SH-SY5Y (cell line): ENCODE data around the gene ALG1.

Source experiments
- GATA2 ChIP-seq: IDR thresholded peaks from 2 replicates; pipeline ENCODE4 v1.6.1; 2011; ENCODE audit warnings: mild to moderate bottlenecking, low read depth, low read length
- GATA3 ChIP-seq: IDR thresholded peaks from 2 replicates; pipeline ENCODE4 v1.6.1; 2011; ENCODE audit warnings: low read depth, mild to moderate bottlenecking, low read length, moderate library complexity

The ALG1 gene, protein sequence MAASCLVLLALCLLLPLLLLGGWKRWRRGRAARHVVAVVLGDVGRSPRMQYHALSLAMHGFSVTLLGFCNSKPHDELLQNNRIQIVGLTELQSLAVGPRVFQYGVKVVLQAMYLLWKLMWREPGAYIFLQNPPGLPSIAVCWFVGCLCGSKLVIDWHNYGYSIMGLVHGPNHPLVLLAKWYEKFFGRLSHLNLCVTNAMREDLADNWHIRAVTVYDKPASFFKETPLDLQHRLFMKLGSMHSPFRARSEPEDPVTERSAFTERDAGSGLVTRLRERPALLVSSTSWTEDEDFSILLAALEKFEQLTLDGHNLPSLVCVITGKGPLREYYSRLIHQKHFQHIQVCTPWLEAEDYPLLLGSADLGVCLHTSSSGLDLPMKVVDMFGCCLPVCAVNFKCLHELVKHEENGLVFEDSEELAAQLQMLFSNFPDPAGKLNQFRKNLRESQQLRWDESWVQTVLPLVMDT

DNA sequence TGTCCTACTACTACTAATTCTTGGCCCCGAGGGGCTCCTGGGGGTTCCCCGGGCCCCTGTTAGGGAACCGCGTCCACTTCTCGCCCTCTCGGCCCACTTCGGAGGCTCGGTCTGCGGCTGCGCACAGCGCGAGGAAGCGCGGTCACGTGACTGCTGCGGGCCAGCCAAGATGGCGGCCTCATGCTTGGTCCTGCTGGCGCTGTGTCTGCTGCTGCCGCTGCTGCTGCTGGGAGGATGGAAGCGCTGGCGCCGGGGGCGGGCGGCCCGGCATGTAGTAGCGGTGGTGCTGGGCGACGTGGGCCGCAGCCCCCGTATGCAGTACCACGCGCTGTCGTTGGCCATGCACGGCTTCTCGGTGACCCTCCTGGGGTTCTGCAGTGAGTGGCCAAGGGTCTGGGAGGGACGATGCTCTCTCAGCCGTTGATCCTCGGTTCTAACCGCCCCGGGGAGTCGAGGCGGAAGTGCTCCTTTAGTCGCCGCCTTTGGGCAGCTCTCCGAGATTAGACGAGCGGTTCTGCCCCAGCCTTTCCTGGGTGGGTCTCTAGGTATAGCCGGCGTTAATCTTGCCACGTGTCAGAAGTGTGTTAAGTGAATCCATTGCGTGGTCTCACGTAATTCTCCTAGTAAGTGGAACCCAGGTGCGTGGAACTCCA is at the start of gene ALG1:
ALG1 (plus strand) TSS at position 163 of the 653 bp plus-strand sequence; CDS start at position 170, 7 bp downstream.
- TF ChIP-seq GATA3 (no peak), GATA2 (no peak)

DNA sequence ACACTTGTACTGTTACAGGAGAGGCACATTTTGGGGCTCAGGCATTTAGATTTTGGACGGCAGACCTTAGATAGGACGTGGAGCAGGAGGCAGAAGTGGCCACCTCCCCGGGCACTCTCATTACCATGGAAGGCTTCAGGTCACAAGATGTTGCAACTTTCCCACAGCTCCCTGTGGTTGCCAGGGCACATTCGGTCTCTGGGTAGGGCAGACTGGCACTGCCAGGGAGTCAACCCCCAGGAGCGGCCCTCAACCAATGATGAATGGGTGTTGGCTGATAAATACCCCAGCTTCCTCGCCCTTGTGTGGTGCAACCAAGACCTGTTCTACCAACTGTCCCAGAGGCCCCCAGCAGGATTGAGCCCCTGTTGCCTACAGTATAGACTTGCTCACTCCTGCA is 49.1 kb upstream of the ALG1 start:
- TF ChIP-seq GATA3 (no peak), GATA2 (no peak)

DNA sequence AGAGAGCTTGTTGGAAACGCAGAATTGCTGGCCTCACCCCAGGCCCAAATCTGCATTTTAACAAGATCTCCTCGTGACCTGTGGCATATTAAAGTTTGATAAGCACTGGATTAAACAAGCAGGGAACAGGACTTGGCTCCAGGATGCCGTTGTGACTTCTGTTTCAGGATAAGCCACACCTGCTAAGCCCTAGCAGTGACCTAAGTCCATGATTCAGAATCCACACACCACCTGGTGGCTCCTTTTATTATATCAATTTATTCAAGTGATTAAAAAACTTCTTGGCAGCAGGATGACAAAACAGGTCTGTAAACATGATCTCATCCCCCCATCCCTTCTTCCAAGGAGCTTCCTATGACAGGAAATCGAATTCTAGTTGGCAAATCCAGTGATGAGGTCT is 47.0 kb upstream of the ALG1 start:
- TF ChIP-seq GATA3, result no peak
- no peak for TF ChIP-seq GATA2

DNA sequence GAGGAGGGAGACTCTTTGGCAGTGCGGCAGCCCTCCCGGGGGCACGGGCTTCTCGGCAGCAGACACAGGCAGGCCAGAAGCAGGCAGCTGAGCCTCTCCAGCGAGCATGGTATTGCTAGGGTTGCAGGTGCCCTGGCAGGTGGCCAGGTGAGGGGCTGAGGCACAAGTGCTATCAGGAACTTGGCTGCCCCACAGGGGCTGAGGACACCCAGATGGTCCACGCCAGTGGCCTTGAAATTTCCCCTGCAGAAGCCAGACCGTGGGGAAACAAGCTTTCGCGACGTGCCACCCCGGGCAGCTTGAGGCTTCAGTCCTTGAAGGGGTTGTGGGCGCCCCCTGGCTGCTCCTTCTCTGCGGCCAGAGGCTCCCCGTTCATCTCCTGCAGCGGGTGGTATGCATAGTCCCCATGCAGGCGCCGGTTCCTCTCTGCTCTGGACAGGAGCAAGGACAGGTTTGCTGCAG is 46.4 kb upstream of the ALG1 start:
- TF ChIP-seq GATA3, result no peak
- no peak for TF ChIP-seq GATA2

DNA sequence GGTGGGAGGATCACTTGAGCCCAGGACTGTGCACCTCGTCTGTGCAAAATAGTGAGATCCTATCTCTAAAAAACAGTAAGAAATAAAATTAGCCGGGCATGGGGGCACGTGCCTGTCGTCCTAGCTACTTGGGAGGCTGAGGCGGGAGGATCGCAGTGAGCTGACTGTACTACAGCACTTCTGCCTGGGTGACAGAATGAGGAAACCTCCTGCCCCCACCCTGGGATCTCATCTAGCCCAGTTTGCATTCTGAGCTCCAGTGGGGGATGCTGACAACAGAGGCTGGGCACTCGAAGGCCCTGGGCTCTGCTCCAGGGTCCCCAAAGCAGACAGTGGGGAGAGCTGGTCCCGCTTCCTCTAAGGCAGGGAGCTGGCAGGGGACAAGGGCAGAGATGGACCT is 45.0 kb upstream of the ALG1 start:
- TF ChIP-seq GATA2 (no peak), GATA3 (no peak)

DNA sequence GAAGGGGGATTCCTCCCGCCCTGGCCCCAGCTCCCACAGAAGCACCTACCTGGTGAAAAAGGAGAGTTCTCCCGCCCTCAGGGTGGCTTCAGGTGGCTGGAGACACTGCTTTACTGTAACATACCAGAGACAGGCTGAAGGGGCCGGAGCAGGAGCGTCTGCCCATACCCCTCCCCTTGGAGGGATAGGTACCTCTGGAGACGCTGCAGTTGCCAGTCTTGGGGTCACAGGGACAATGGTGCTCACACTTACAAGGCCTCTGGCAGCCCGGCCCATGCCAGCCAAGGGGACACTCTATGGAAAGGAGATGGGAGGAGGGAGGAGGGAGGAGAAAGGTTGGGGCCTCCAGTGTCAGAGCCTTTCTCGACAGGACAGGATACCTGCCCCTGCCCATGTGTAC is 44.6 kb upstream of the ALG1 start:
- no peak for TF ChIP-seq GATA3
- TF ChIP-seq GATA2, result no peak

DNA sequence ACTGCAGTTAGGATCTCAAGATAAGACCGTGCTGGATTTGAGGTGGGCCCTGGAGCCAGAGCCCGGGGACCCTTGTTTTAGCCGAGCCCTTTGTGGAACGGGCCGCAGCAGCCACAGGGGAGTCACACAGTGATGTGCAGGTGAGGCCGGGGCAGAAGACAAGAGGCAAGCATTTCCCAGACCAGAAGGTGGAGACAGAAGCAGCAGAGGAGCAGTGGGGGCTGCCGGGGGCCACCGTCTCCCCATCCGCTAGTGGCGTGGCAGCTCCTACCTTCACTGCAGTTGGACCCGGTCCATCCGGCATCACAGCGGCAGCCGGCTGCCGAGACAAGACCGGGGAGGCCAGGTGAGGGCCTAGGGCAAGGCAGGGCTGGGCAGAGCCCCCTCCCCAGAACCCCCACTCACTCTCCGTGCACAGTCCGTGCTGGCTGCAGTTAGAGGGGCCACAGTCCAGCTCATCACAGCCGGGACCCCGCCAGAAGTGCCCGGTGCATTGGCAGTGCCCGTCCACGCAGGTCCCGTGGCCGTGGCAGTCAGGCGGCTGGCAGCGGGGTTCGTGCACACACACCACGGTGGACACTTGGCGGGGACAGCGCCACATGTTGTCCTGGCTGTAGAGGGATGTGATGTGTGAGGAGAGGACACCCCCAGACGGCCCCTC is 43.9 kb upstream of the ALG1 start:
- no peak for TF ChIP-seq GATA2
- no peak for TF ChIP-seq GATA3

DNA sequence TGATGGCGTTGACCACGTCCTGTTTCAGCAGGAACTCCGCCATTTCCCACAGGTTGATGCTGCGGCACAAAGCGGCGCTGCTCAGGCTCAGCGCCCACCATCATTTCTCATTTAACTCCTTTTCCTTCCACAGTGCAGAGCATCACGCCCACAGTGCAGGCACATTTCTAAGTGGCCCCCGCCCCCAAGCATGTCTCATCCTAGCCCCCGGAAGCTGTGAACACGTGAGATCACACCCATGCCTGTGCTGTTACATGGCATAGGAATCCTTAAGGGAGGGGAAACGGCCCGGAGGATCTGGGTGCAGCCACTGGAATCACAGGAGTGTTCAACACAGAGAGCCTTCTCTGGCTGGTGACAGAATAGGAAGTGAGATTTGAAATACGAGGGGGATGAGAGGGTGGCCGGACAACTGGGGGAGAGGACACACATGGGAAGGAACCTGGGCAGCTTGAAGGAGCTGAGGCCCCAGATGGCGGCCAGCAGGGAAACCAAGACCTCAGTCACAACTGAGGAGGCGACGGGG is 42.6 kb upstream of the ALG1 start:
- TF ChIP-seq GATA3 (no peak), GATA2 (no peak)

DNA sequence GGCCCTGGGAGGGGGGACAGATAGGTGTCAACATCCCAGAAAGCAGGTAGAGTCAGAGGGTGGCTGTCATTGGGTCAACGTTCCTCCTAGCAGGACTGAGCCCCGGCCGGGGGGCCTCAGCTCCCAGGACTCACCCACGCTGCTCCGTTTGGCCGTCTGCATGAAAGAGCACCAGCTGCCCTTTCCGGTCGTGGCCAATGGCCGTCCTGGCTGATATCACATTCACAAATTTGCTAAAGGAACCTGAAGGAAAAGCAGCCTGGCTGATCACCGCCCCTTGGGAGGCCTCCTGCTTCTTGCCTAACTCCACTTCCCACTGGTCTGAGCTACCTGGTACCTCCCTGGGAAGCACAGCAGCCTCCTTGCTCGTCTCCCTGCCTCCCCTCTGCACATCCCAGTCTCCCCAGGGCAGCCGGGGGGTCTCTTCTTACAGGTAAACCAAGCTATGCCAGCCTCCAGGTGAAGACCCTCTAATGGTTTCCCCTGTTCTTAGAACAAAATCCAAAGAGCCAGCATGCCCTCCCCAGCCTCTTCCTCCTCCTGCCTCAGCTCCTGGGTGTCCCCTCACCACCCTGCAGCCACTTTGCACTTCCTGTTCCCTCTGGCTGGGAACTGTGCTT is 41.3 kb upstream of the ALG1 start:
- no peak for TF ChIP-seq GATA2
- TF ChIP-seq GATA3, result no peak

DNA sequence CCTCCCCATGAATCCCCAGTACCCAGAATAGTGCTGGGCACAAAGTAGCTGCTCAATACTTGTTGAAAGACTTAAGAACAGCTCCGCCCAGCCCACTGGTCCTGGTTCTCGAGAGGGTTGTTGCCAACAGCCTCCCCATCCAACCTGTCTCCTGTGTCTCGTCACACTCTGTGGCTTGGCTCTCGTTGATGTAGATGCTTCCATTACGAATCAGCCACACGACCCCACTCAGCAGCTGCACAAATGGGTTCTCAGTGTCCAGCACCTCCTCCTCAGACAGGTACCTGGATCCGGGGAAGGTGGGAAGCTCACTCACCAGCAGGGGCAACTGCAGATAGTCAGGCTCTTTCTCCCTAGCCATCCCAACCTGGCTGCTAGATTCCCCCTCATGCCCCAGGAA is 40.0 kb upstream of the ALG1 start:
- TF ChIP-seq GATA3 (no peak), GATA2 (no peak)

DNA sequence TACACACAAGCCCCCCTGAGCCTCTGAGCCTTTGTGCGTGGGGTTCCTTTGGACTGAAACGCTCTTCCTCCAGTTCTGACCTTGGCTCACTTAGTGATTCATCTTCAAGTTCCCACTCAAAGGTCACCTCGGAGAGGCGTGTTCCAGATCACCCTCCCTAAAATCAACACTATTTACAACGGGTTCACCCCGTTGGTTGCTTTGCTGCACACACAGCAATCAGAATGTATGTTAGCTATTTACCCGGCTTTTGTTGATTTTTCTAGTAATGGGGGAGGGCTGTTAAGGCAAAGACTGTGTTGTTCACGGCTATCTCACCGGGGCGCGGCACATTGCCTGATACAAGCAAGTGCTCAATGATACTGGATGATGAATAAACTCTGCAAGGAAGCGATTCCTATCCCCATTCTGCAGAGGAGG is 38.9 kb upstream of the ALG1 start:
- no peak for TF ChIP-seq GATA3
- TF ChIP-seq GATA2, result no peak

DNA sequence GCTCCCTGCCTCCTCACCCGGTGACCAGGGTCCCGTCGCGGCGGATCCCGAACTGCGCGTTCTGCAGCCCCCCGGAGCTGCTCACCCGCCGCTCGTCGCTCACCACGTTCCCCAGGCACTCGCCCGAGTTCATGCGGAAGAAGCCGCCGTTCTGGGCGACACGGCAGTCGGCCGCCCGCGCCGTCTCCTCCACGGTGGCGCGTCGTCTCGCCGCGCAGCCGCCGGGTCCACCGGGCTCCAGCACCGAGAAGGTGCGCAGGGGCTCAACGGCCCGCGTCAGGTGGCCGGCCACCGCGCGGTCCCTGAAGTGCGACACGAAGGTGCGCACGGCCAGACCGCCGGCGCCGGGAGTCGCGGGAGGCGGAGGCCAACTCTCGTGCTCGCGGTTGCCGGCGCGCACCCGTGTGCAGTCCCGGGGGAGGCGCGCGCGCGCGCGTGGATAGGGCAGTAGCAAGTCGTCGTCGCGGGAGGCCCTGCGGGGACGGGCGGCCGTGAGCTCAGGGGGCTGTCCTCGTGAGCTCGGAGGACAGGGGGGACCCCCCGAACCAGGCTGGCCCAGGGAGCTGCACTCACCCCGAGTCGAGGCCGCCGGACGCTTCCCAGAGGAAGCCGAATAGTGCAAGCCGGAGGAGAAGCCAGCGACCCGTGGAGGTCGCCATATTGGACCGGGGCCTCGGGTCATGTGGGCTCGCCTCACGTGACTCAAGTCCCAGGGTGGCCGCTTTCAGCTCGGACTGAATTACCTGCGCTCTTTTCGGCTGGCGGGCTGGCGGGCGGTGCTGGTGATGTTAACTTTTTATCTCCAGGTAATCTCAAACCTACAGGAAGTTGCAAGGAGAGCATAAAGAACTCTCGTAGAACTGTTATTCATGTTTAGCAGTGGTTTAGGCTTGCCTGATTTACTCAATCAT is 38.1 kb upstream of the ALG1 start, which contains the start of gene NAGPA:
NAGPA (minus strand) TSS at position 680 of the 911 bp plus-strand sequence; CDS start at position 659, 21 bp downstream.
- no peak for TF ChIP-seq GATA2
- no peak for TF ChIP-seq GATA3

DNA sequence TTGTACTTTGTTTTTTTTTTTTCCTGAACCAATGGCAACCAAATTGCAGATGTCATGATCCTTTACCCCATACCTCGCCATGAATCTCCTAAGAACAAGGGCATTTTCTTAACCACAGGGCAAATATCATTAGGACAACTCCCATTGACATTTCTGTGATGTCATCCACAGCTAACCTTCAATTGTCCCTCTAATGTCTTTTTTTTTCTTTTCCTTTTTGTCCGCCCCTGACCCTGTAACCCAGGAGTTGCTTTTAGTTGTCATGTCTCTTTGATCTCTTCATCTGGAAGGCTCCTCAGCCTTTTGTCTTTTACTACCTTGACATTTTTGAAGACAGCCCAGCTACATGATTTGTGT is 37.5 kb upstream of the ALG1 start:
- no peak for TF ChIP-seq GATA3
- no peak for TF ChIP-seq GATA2

DNA sequence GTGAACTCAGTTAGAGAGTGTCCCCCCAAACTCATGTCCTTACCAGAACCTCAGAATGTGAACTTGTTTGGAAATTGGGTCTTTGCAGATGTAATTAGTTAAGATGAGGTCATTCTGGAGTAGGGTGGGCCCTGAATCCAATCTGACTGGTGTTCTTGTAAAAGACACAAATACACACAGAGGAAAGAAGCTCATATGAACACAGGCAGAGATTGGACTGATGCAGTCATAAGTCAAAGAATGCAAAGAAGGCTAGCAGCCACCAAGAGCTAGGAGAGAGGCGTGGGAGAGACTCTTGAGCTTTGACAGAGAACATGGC is 35.8 kb upstream of the ALG1 start:
- TF ChIP-seq GATA3 (no peak), GATA2 (no peak)
